H9 (cell line): Measurements from ENCODE around the gene RAP1GAP. TPM values are rescaled to one million over a fixed set of nuclear protein-coding genes. Genes with fewer than 3 reads are reported as not detected.
A peak's percentile ranks its signal among the peaks of the same experiment; 100 is the strongest.

Experiments used
- DNase-seq: peaks from one replicate; pipeline ENCODE4 v3.0.0-alpha.2; 2017
- H2AFZ ChIP-seq: one replicate; pipeline ENCODE4 v1.6.1; 2013; ENCODE audit warnings: mild to moderate bottlenecking, low read length, control low read depth, moderate library complexity
- H2AK5ac ChIP-seq: 2 replicates; pipeline ENCODE4 v1.6.1; 2013; ENCODE audit warnings: low read length, control low read depth, mixed read lengths; ENCODE audit not compliant: insufficient read length
- H2BK120ac ChIP-seq: one replicate; pipeline ENCODE4 v1.6.1; 2013; ENCODE audit warnings: low read depth, mild to moderate bottlenecking, low read length, control low read depth, inconsistent platforms; ENCODE audit not compliant: poor library complexity, severe bottlenecking
- H2BK12ac ChIP-seq: 2 replicates; pipeline ENCODE4 v1.6.1; 2013; ENCODE audit warnings: low read length, control low read depth, mixed read lengths, low read depth; ENCODE audit not compliant: insufficient read length
- H2BK15ac ChIP-seq: 2 replicates; pipeline ENCODE4 v1.6.1; 2013; ENCODE audit warnings: low read depth, low read length, control low read depth
- H2BK20ac ChIP-seq: one replicate; pipeline ENCODE4 v1.6.1; 2013; ENCODE audit warnings: low read depth, mild to moderate bottlenecking, low read length, control low read depth, inconsistent platforms; ENCODE audit not compliant: poor library complexity, severe bottlenecking
- H2BK5ac ChIP-seq: 2 replicates; pipeline ENCODE4 v1.6.1; 2013; ENCODE audit warnings: low read length, control low read depth, mixed read lengths; ENCODE audit not compliant: insufficient read length
- H3K14ac ChIP-seq: 2 replicates; pipeline ENCODE4 v1.6.1; 2013; ENCODE audit warnings: low read length, control low read depth; ENCODE audit not compliant: insufficient read depth
- H3K18ac ChIP-seq: 2 replicates; pipeline ENCODE4 v1.6.1; 2013; ENCODE audit warnings: low read depth, mild to moderate bottlenecking, mixed read lengths, low read length, control low read depth; ENCODE audit not compliant: insufficient read length
- H3K23ac ChIP-seq: 2 replicates; pipeline ENCODE4 v1.6.1; 2013; ENCODE audit warnings: low read length, control low read depth, mixed read lengths, low read depth; ENCODE audit not compliant: insufficient read length
- H3K23me2 ChIP-seq: 2 replicates; pipeline ENCODE4 v1.6.1; 2013; ENCODE audit warnings: low read depth, mild to moderate bottlenecking, mixed read lengths, low read length, control low read depth; ENCODE audit not compliant: insufficient read length, poor library complexity, severe bottlenecking
- H3K27ac ChIP-seq: 2 replicates; pipeline ENCODE4 v1.5.1; 2013; ENCODE audit warnings: low read length, control low read depth, mixed read lengths, low read depth; ENCODE audit not compliant: insufficient read length
- H3K27me3 ChIP-seq: 2 replicates; pipeline ENCODE4 v1.6.1; 2013; ENCODE audit warnings: low read length, control low read depth, inconsistent platforms; ENCODE audit not compliant: insufficient read depth
- H3K4ac ChIP-seq: 2 replicates; pipeline ENCODE4 v1.6.1; 2013; ENCODE audit warnings: low read depth, mild to moderate bottlenecking, control low read depth, inconsistent platforms, low read length, moderate library complexity
- H3K4me1 ChIP-seq: 2 replicates; pipeline ENCODE4 v1.6.1; 2013; ENCODE audit warnings: low read length, control low read depth, inconsistent platforms; ENCODE audit not compliant: insufficient read depth
- H3K4me2 ChIP-seq: 2 replicates; pipeline ENCODE4 v1.6.1; 2013; ENCODE audit warnings: low read length, control low read depth, mixed read lengths; ENCODE audit not compliant: insufficient read length, insufficient read depth
- H3K56ac ChIP-seq: 2 replicates; pipeline ENCODE4 v1.6.1; 2013; ENCODE audit warnings: low read depth, mild to moderate bottlenecking, mixed read lengths, low read length, control low read depth; ENCODE audit not compliant: insufficient read length
- H3K79me1 ChIP-seq: 2 replicates; pipeline ENCODE4 v1.6.1; 2013; ENCODE audit warnings: low read depth, mild to moderate bottlenecking, moderate library complexity, low read length, control low read depth, inconsistent platforms; ENCODE audit not compliant: insufficient read depth, poor library complexity, severe bottlenecking
- H3K79me2 ChIP-seq: 2 replicates; pipeline ENCODE4 v1.6.1; 2013; ENCODE audit warnings: low read length, control low read depth, inconsistent platforms; ENCODE audit not compliant: insufficient read depth
- H3K9ac ChIP-seq: 2 replicates; pipeline ENCODE4 v1.6.1; 2013; ENCODE audit warnings: low read length, control low read depth, mixed read lengths; ENCODE audit not compliant: insufficient read length; ENCODE audit errors: extremely low read depth
- H3K9me3 ChIP-seq: one replicate; pipeline ENCODE4 v1.6.1; 2013; ENCODE audit warnings: low read depth, low read length, inconsistent platforms; ENCODE audit not compliant: control insufficient read depth
- H3T11ph ChIP-seq: one replicate; pipeline ENCODE4 v1.6.1; 2013; ENCODE audit warnings: mild to moderate bottlenecking, low read length, control low read depth, inconsistent platforms
- H4K20me1 ChIP-seq: one replicate; pipeline ENCODE4 v1.6.1; 2013; ENCODE audit not compliant: control insufficient read depth, insufficient read length, insufficient read depth
- H4K5ac ChIP-seq: 2 replicates; pipeline ENCODE4 v1.6.1; 2013; ENCODE audit warnings: low read depth, mild to moderate bottlenecking, mixed read lengths, low read length, control low read depth; ENCODE audit not compliant: insufficient read length
- H4K8ac ChIP-seq: replicated peaks from 2 replicates; pipeline ENCODE4 v1.6.1; 2013; ENCODE audit warnings: low read length, control low read depth, mixed read lengths, low read depth; ENCODE audit not compliant: insufficient read length
- H4K91ac ChIP-seq: 2 replicates; pipeline ENCODE4 v1.6.1; 2013; ENCODE audit warnings: low read depth, mild to moderate bottlenecking, moderate library complexity, mixed read lengths, low read length, control low read depth; ENCODE audit not compliant: insufficient read length
- H3K27ac Mint-ChIP-seq, 3 experiments: 2 replicates in 2 of 3; 3 replicates in 1 of 3; pipeline ENCODE4 v1.8.0; 2020 to 2021; ENCODE audit warnings: mixed read lengths in 3 of 3, mild to moderate bottlenecking in 1 of 3, moderate library complexity in 1 of 3
- H3K27me3 Mint-ChIP-seq: 2 replicates; pipeline ENCODE4 v1.8.0; 2021; ENCODE audit warnings: low read depth, mild to moderate bottlenecking, moderate library complexity, mixed read lengths
- H3K36me3 Mint-ChIP-seq, 3 experiments: 2 replicates in 2 of 3; 3 replicates in 1 of 3; pipeline ENCODE4 v1.8.0; 2020 to 2021; ENCODE audit warnings: low read depth in 3 of 3, mixed read lengths in 3 of 3; ENCODE audit not compliant: insufficient read depth in 1 of 3
- H3K4me1 Mint-ChIP-seq, 2 experiments: 2 replicates each; pipeline ENCODE4 v1.8.0; 2020; ENCODE audit warnings: mixed read lengths in 2 of 2
- H3K4me3 Mint-ChIP-seq, 2 experiments: 2 replicates in 1 of 2; 3 replicates in 1 of 2; pipeline ENCODE4 v1.8.0; 2020 to 2021; ENCODE audit warnings: mild to moderate bottlenecking in 2 of 2, mixed read lengths in 2 of 2, moderate library complexity in 1 of 2
- H3K9me3 Mint-ChIP-seq, 2 experiments: 2 replicates in 1 of 2; 3 replicates in 1 of 2; pipeline ENCODE4 v1.8.0; 2020; ENCODE audit warnings: mild to moderate bottlenecking in 2 of 2, mixed read lengths in 2 of 2, moderate library complexity in 1 of 2
- CTCF ChIP-seq: fragments of 200-600 bp; sonication (generic); conservative IDR thresholded peaks from 3 replicates; pipeline ENCODE4 v1.8.0; 2021; ENCODE audit warnings: antibody characterized with exemption, mild to moderate bottlenecking
- WGBS: extraction: QIAGEN DNeasy Blood & Tissue Kit; methylation state at CpG from one replicate; pipeline ENCODE4 v1.1.7; 2013; ENCODE audit warnings: missing lambda C conversion rate, low lambda C conversion rate, mixed read lengths; ENCODE audit not compliant: insufficient read length; ENCODE audit errors: extremely low coverage; 5-methylcytosine and 5-hydroxymethylcytosine counted together
- total RNA-seq: library from RNA; stranded (reverse); gene quantifications from 2 replicates; pipeline ENCODE4 v1.2.1, GENCODE V29; 2021

Gene RAP1GAP
- total RNA-seq, 1 experiment from 2014 or later: 7.9 TPM

- no peak overlapping the region for H2BK120ac ChIP-seq
- H3K14ac ChIP-seq: no peak overlapping the region
- H3K9ac ChIP-seq: no peak overlapping the region
- no peak overlapping the region for H3K27ac ChIP-seq
- H3K36me3 Mint-ChIP-seq: no peaks in the 10 kb centered on the region; a peak in 1 of 7 replicates
- no peak overlapping the region for H4K91ac ChIP-seq
- no peak overlapping the region for H3K18ac ChIP-seq
- no peak overlapping the region for H3K4me2 ChIP-seq
- no peak for DNase-seq
- no peaks in the 10 kb centered on the region for H4K20me1 ChIP-seq
- no peaks in the 10 kb centered on the region for H3K9me3 ChIP-seq
- no peak overlapping the region for H4K8ac ChIP-seq
- peaks cover 8% of the 10 kb centered on the region for H3K23me2 ChIP-seq
- no peaks in the 10 kb centered on the region for H3K79me2 ChIP-seq
- peaks cover 10% of the 10 kb centered on the region for H3K27me3 Mint-ChIP-seq
- no peak overlapping the region for H3K23ac ChIP-seq
- no peak overlapping the region for H3K56ac ChIP-seq
- peak overlapping the region in 1 of 3 experiments; percentile 72; a peak in 1 of 7 replicates for H3K27ac Mint-ChIP-seq
- WGBS: no CpG with 5 or more reads among the region's 7 CpGs
- peaks cover 3% of the 10 kb centered on the region; the same call in 1 of the 2 replicates for H3K27me3 ChIP-seq
- H2BK12ac ChIP-seq: no peak overlapping the region
- no peak for TF ChIP-seq CTCF
- H3T11ph ChIP-seq: no peak overlapping the region
- H3K4me1 Mint-ChIP-seq: peaks cover 16 to 32% of the 10 kb centered on the region in 2 experiments
- no peak overlapping the region for H4K5ac ChIP-seq
- no peak overlapping the region for H2BK20ac ChIP-seq
- H3K9me3 Mint-ChIP-seq: no peaks in the 10 kb centered on the region
- no peak overlapping the region for H2BK5ac ChIP-seq
- no peak overlapping the region for H2AK5ac ChIP-seq
- no peak overlapping the region for H2AFZ ChIP-seq
- H3K4ac ChIP-seq: no peak overlapping the region
- H3K4me3 Mint-ChIP-seq: peak overlapping the region in 1 of 2 experiments; percentile 73; a peak in 3 of 5 replicates
- peaks cover 6% of the 10 kb centered on the region; the same call in 1 of the 2 replicates for H3K4me1 ChIP-seq
- H2BK15ac ChIP-seq: no peak overlapping the region
- no peaks in the 10 kb centered on the region for H3K79me1 ChIP-seq
These were observed 49.7 kb downstream of the RAP1GAP start for GRCh38 chr1:21619375-21619947.
